GM21528 (cell line): Measurements from ENCODE around the gene COL6A3.
"Not testable (repeated sequence)": the region's sequence is repeated elsewhere in the genome, so short reads cannot be mapped to it uniquely, and the experiment has no call there.

Source experiments
- ATAC-seq: cut with Tn5 transposase; IDR thresholded peaks from one replicate; pipeline ENCODE4 v1.9.1; 2021; ENCODE audit warnings: mild to moderate bottlenecking, moderate library complexity; ENCODE audit not compliant: unreplicated experiment, low FRiP score

Gene COL6A3

GRCh38 chr2:237320801-237321560 is 93.0 kb downstream of the COL6A3 start:
- no peak for ATAC-seq

- no peak for ATAC-seq
These were observed 94.1 kb downstream of the COL6A3 start for GRCh38 chr2:237319887-237320286.

- ATAC-seq: no peak
These were observed 94.7 kb downstream of the COL6A3 start for GRCh38 chr2:237319086-237319820.

- ATAC-seq: no peak
These were observed 97.6 kb downstream of the COL6A3 start for GRCh38 chr2:237316339-237316738.

- no peak for ATAC-seq
These were observed 98.1 kb downstream of the COL6A3 start for GRCh38 chr2:237315829-237316225.

- ATAC-seq: no peak
These were observed 98.7 kb downstream of the COL6A3 start for GRCh38 chr2:237315170-237315828.

GRCh38 chr2:237314681-237315080 is 99.3 kb downstream of the COL6A3 start:
- ATAC-seq: no peak

- no peak for ATAC-seq
These were observed 99.8 kb downstream of the COL6A3 start for GRCh38 chr2:237314198-237314597.

GRCh38 chr2:237312021-237312755 is 101.8 kb downstream of the COL6A3 start:
- no peak for ATAC-seq

GRCh38 chr2:237310515-237311114 is 103.3 kb downstream of the COL6A3 start:
- no peak for ATAC-seq

GRCh38 chr2:237309416-237309815 is 104.5 kb downstream of the COL6A3 start:
- no peak for ATAC-seq

GRCh38 chr2:237309011-237309410 is 105.0 kb downstream of the COL6A3 start:
- ATAC-seq: no peak

GRCh38 chr2:237307474-237307873 is 106.5 kb downstream of the COL6A3 start:
- ATAC-seq: no peak

GRCh38 chr2:237306787-237307170 is 107.2 kb downstream of the COL6A3 start:
- no peak for ATAC-seq

GRCh38 chr2:237306083-237306786 is 107.7 kb downstream of the COL6A3 start:
- ATAC-seq: no peak

- no peak for ATAC-seq
These were observed 108.4 kb downstream of the COL6A3 start for GRCh38 chr2:237305579-237305978.

GRCh38 chr2:237304763-237305514 is 109.0 kb downstream of the COL6A3 start:
- ATAC-seq: no peak

GRCh38 chr2:237303244-237303643 is 110.7 kb downstream of the COL6A3 start:
- not testable (repeated sequence) for ATAC-seq

GRCh38 chr2:237301595-237301994 is 112.4 kb downstream of the COL6A3 start:
- no peak for ATAC-seq
